ENCODE results near the gene TLL1. TPM values are rescaled to one million over a fixed set of nuclear protein-coding genes. Genes with fewer than 3 reads are reported as not detected.

The TLL1 gene
- polyA plus RNA-seq, 2 donors = 0.35 to 0.41 TPM

DNA sequence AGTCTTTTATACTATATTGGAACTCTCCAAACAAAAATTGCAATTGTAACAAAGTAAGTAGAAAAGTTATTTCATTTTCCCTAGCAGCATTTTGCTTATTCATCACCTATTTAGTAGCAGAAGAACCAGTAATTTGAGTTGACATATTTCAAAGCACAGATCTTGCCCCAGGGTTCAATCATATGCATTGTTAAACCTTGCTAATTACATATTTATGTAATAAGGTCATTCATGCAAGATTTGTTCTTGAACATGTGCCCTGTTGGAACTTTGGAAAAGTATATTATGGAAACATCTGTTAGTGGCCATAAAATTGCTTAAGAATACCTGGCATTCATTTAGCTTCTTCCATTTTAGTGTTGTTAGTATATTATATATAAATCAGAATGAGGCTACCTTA lies 191.7 kb downstream of the TLL1 start:
- H3K4me3 ChIP-seq (ENCODE audit: low read depth in 1 of 2, low read length in 2 of 2) = no peak overlapping the region
- H3K9me3 ChIP-seq (ENCODE audit: control insufficient read depth in 2 of 2, insufficient read depth in 1 of 2, low read depth in 1 of 2, low read length in 1 of 2) = no peaks in the 10 kb centered on the region
- no peaks in the 10 kb centered on the region for H3K36me3 ChIP-seq (ENCODE audit: control insufficient read depth in 2 of 2, insufficient read depth in 2 of 2, low read length in 1 of 2)
- no peaks in the 10 kb centered on the region for H3K4me1 ChIP-seq (ENCODE audit: control insufficient read depth in 2 of 2, insufficient read depth in 2 of 2, low read length in 1 of 2)
- no peak overlapping the region for H3K27ac ChIP-seq (ENCODE audit: low read depth in 2 of 2, low read length in 1 of 2)
- no peaks in the 10 kb centered on the region for H3K27me3 ChIP-seq (ENCODE audit: control insufficient read depth in 1 of 2, insufficient read depth in 2 of 2, low read length in 2 of 2)

DNA sequence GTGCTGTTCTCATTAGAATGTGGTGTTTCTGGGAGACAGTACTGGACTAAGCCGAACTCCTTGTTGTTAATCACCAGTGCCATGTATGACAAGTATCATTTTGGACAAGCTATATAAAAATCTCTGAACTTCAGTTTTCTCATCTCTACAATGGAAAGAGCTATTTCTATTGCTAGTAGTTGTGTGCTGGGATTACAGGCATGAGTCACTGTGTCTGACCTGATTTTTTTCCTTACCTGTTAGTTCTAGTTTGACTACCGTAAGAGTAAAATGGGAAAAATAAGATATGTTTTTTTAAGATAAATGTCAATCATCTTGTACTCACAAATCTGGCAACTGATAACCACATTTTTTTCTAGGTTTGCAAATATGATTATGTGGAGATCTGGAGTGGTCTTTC lies 192.3 kb downstream of the TLL1 start:
- Histone ChIP-seq H3K27me3 (ENCODE audit: control insufficient read depth in 1 of 2, insufficient read depth in 2 of 2, low read length in 2 of 2) (no peaks in the 10 kb centered on the region), H3K27ac (ENCODE audit: low read depth in 2 of 2, low read length in 1 of 2) (no peak overlapping the region), H3K4me1 (ENCODE audit: control insufficient read depth in 2 of 2, insufficient read depth in 2 of 2, low read length in 1 of 2) (no peaks in the 10 kb centered on the region), H3K4me3 (ENCODE audit: low read depth in 1 of 2, low read length in 2 of 2) (no peak overlapping the region), H3K9me3 (ENCODE audit: control insufficient read depth in 2 of 2, insufficient read depth in 1 of 2, low read depth in 1 of 2, low read length in 1 of 2) (no peaks in the 10 kb centered on the region), H3K36me3 (ENCODE audit: control insufficient read depth in 2 of 2, insufficient read depth in 2 of 2, low read length in 1 of 2) (no peaks in the 10 kb centered on the region)
- 51 to 58% methylated on average over 2 of the region's 2 CpGs for WGBS, 2 donors

DNA sequence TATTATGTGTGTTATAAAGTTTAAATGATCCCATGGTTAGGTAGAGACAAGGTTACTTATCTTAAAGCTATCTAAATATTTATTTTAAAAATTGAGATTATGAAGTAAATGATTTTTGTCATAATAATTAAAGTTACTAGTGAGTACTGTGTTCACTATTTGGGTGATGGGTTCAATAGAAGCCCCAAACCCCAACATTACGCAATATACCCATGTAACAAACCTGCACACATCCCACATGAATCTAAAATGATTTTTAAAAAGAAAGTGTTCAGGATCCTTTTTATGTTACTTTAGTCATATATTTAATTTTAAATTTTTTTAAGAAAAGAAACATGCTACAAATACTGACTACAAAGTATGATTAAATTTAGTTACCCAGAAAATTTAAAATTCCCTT lies 193.9 kb downstream of the TLL1 start:
- WGBS, 2 donors = 93 to 100% methylated on average over 1 of the region's 1 CpG
- Histone ChIP-seq H3K27me3 (ENCODE audit: control insufficient read depth in 1 of 2, insufficient read depth in 2 of 2, low read length in 2 of 2) (no peaks in the 10 kb centered on the region), H3K9me3 (ENCODE audit: control insufficient read depth in 2 of 2, insufficient read depth in 1 of 2, low read depth in 1 of 2, low read length in 1 of 2) (no peaks in the 10 kb centered on the region), H3K4me1 (ENCODE audit: control insufficient read depth in 2 of 2, insufficient read depth in 2 of 2, low read length in 1 of 2) (no peaks in the 10 kb centered on the region), H3K4me3 (ENCODE audit: low read depth in 1 of 2, low read length in 2 of 2) (no peak overlapping the region), H3K36me3 (ENCODE audit: control insufficient read depth in 2 of 2, insufficient read depth in 2 of 2, low read length in 1 of 2) (no peaks in the 10 kb centered on the region), H3K27ac (ENCODE audit: low read depth in 2 of 2, low read length in 1 of 2) (no peak overlapping the region)

- H3K4me1 ChIP-seq (ENCODE audit: control insufficient read depth in 2 of 2, insufficient read depth in 2 of 2, low read length in 1 of 2) = no peaks in the 10 kb centered on the region
- no peaks in the 10 kb centered on the region for H3K27me3 ChIP-seq (ENCODE audit: control insufficient read depth in 1 of 2, insufficient read depth in 2 of 2, low read length in 2 of 2)
- no peak overlapping the region for H3K27ac ChIP-seq (ENCODE audit: low read depth in 2 of 2, low read length in 1 of 2)
- H3K36me3 ChIP-seq (ENCODE audit: control insufficient read depth in 2 of 2, insufficient read depth in 2 of 2, low read length in 1 of 2) = no peaks in the 10 kb centered on the region
- no peak overlapping the region for H3K4me3 ChIP-seq (ENCODE audit: low read depth in 1 of 2, low read length in 2 of 2)
- no peaks in the 10 kb centered on the region for H3K9me3 ChIP-seq (ENCODE audit: control insufficient read depth in 2 of 2, insufficient read depth in 1 of 2, low read depth in 1 of 2, low read length in 1 of 2)
- WGBS, 2 donors = 68 to 82% methylated on average over 1 of the region's 1 CpG
These were observed 194.9 kb downstream of the TLL1 start for GRCh38 chr4:166067915-166068314.

DNA sequence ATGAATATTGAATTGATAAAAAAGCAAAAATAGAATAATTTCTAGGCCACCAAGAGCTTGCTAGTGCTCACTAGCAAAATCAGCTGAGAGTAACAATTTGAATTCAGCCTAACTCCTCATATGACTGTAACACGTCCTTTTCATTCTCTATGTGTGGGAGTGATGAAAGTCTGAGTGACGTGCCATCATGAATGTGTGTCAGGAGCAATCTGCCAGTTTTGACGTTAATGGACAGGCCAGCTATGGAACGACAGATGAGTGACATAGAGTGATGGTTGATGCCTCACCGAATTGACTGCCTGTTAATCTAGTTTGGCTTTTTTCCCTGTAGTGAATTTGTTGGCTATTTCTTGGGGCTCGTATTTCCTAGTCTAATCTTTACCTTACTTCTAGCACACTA lies 200.7 kb downstream of the TLL1 start:
- Histone ChIP-seq H3K27me3 (ENCODE audit: control insufficient read depth in 1 of 2, insufficient read depth in 2 of 2, low read length in 2 of 2) (no peaks in the 10 kb centered on the region), H3K27ac (ENCODE audit: low read depth in 2 of 2, low read length in 1 of 2) (no peak overlapping the region), H3K4me3 (ENCODE audit: low read depth in 1 of 2, low read length in 2 of 2) (no peak overlapping the region), H3K9me3 (ENCODE audit: control insufficient read depth in 2 of 2, insufficient read depth in 1 of 2, low read depth in 1 of 2, low read length in 1 of 2) (no peaks in the 10 kb centered on the region), H3K36me3 (ENCODE audit: control insufficient read depth in 2 of 2, insufficient read depth in 2 of 2, low read length in 1 of 2) (no peaks in the 10 kb centered on the region), H3K4me1 (ENCODE audit: control insufficient read depth in 2 of 2, insufficient read depth in 2 of 2, low read length in 1 of 2) (no peaks in the 10 kb centered on the region)
- 85 to 87% methylated on average over 6 of the region's 6 CpGs for WGBS, 2 donors

- Histone ChIP-seq H3K4me1 (ENCODE audit: control insufficient read depth in 2 of 2, insufficient read depth in 2 of 2, low read length in 1 of 2) (no peaks in the 10 kb centered on the region), H3K4me3 (ENCODE audit: low read depth in 1 of 2, low read length in 2 of 2) (no peak overlapping the region), H3K27me3 (ENCODE audit: control insufficient read depth in 1 of 2, insufficient read depth in 2 of 2, low read length in 2 of 2) (no peaks in the 10 kb centered on the region), H3K9me3 (ENCODE audit: control insufficient read depth in 2 of 2, insufficient read depth in 1 of 2, low read depth in 1 of 2, low read length in 1 of 2) (no peaks in the 10 kb centered on the region), H3K27ac (ENCODE audit: low read depth in 2 of 2, low read length in 1 of 2) (no peak overlapping the region), H3K36me3 (ENCODE audit: control insufficient read depth in 2 of 2, insufficient read depth in 2 of 2, low read length in 1 of 2) (no peaks in the 10 kb centered on the region)
- WGBS, 2 donors = 50 to 60% methylated on average over 1 of the region's 1 CpG
These were observed 202.6 kb downstream of the TLL1 start for GRCh38 chr4:166075599-166075998.

DNA sequence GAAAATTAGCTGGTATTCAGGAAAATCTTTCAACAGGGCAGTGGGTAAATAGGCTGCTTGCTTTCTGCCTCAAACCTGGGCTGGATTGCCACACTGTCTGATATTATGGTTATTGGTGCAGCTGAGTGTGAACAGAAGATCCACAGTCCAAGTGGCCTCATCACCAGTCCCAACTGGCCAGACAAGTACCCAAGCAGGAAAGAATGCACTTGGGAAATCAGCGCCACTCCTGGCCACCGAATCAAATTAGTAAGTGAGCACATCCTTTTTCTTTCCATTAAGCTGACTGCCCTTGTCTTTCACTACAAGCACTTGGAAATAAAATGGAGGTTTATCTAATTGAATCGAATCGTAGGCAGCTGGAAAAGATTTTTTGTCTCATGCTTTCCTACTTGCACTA lies 204.7 kb downstream of the TLL1 start:
- WGBS, 2 donors = 89 to 91% methylated on average over 4 of the region's 4 CpGs
- Histone ChIP-seq H3K4me3 (ENCODE audit: low read depth in 1 of 2, low read length in 2 of 2) (no peak overlapping the region), H3K4me1 (ENCODE audit: control insufficient read depth in 2 of 2, insufficient read depth in 2 of 2, low read length in 1 of 2) (no peaks in the 10 kb centered on the region)

DNA sequence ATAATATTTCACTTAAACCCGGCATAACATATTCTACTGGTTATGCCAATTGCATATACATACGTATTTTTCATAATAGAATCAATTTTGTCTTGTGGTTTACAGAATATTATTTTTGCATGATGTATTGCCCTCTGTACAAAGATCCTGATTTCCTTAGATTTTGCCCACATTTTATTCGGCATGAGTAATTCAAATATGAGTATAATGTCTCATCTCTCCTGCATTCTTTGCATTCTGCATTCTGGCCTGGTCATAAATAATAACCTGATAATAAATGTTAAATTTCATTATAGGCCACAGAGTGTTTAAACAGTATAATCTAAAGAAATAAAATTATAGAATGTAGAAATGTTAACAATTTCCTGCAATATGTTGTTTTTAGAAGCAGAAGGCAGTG lies 205.3 kb downstream of the TLL1 start:
- H3K27me3 ChIP-seq (ENCODE audit: control insufficient read depth in 1 of 2, insufficient read depth in 2 of 2, low read length in 2 of 2) = no peaks in the 10 kb centered on the region
- WGBS, 2 donors = 93 to 94% methylated on average over 3 of the region's 3 CpGs
- H3K36me3 ChIP-seq (ENCODE audit: control insufficient read depth in 2 of 2, insufficient read depth in 2 of 2, low read length in 1 of 2) = no peaks in the 10 kb centered on the region

More for the DNA sequence above, 204.7 kb downstream of the TLL1 start:
- Histone ChIP-seq H3K27me3 (ENCODE audit: control insufficient read depth in 1 of 2, insufficient read depth in 2 of 2, low read length in 2 of 2) (no peaks in the 10 kb centered on the region), H3K36me3 (ENCODE audit: control insufficient read depth in 2 of 2, insufficient read depth in 2 of 2, low read length in 1 of 2) (no peaks in the 10 kb centered on the region), H3K27ac (ENCODE audit: low read depth in 2 of 2, low read length in 1 of 2) (no peak overlapping the region), H3K9me3 (ENCODE audit: control insufficient read depth in 2 of 2, insufficient read depth in 1 of 2, low read depth in 1 of 2, low read length in 1 of 2) (no peaks in the 10 kb centered on the region)

DNA sequence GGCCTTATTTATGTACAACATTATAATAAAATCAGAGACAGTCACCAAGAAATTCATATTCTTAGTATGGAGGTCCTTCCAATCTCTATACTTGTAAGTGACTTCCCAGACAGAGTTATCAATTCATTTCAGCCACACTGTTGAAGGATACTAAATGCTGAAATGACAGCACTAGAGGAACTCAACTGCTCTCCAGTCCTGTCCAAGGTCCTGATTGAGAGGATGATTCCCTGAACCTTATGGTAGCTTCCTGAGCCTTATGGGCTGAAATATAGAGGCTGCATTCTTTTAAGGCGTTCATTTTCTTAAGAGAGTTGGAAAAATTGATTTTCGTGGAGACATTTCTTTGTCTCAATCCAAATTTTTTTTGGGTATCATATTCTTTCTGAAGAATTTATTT lies 205.9 kb downstream of the TLL1 start:
- WGBS, 2 donors = 86 to 90% methylated on average over 2 of the region's 2 CpGs
- H3K27ac ChIP-seq (ENCODE audit: low read depth in 2 of 2, low read length in 1 of 2) = no peak overlapping the region
- H3K27me3 ChIP-seq (ENCODE audit: control insufficient read depth in 1 of 2, insufficient read depth in 2 of 2, low read length in 2 of 2) = no peaks in the 10 kb centered on the region
- H3K4me3 ChIP-seq (ENCODE audit: low read depth in 1 of 2, low read length in 2 of 2) = no peak overlapping the region
- H3K4me1 ChIP-seq (ENCODE audit: control insufficient read depth in 2 of 2, insufficient read depth in 2 of 2, low read length in 1 of 2) = no peaks in the 10 kb centered on the region
- no peaks in the 10 kb centered on the region for H3K36me3 ChIP-seq (ENCODE audit: control insufficient read depth in 2 of 2, insufficient read depth in 2 of 2, low read length in 1 of 2)
- no peaks in the 10 kb centered on the region for H3K9me3 ChIP-seq (ENCODE audit: control insufficient read depth in 2 of 2, insufficient read depth in 1 of 2, low read depth in 1 of 2, low read length in 1 of 2)

More for the DNA sequence above, 205.3 kb downstream of the TLL1 start:
- H3K9me3 ChIP-seq (ENCODE audit: control insufficient read depth in 2 of 2, insufficient read depth in 1 of 2, low read depth in 1 of 2, low read length in 1 of 2) = no peaks in the 10 kb centered on the region
- H3K4me3 ChIP-seq (ENCODE audit: low read depth in 1 of 2, low read length in 2 of 2) = no peak overlapping the region
- H3K27ac ChIP-seq (ENCODE audit: low read depth in 2 of 2, low read length in 1 of 2) = no peak overlapping the region
- no peaks in the 10 kb centered on the region for H3K4me1 ChIP-seq (ENCODE audit: control insufficient read depth in 2 of 2, insufficient read depth in 2 of 2, low read length in 1 of 2)

GRCh38 chr4:166087569-166087968 lies 214.5 kb downstream of the TLL1 start:
- no peak overlapping the region for H3K4me3 ChIP-seq (ENCODE audit: low read depth in 1 of 2, low read length in 2 of 2)
- H3K9me3 ChIP-seq (ENCODE audit: control insufficient read depth in 2 of 2, insufficient read depth in 1 of 2, low read depth in 1 of 2, low read length in 1 of 2) = no peaks in the 10 kb centered on the region
- H3K27ac ChIP-seq (ENCODE audit: low read depth in 2 of 2, low read length in 1 of 2) = no peak overlapping the region
- no peaks in the 10 kb centered on the region for H3K36me3 ChIP-seq (ENCODE audit: control insufficient read depth in 2 of 2, insufficient read depth in 2 of 2, low read length in 1 of 2)
- H3K4me1 ChIP-seq (ENCODE audit: control insufficient read depth in 2 of 2, insufficient read depth in 2 of 2, low read length in 1 of 2) = no peaks in the 10 kb centered on the region
- no peaks in the 10 kb centered on the region for H3K27me3 ChIP-seq (ENCODE audit: control insufficient read depth in 1 of 2, insufficient read depth in 2 of 2, low read length in 2 of 2)
- 60 to 77% methylated on average over 2 of the region's 2 CpGs for whole genome bisulfite sequencing, 2 donors

Measured in esophagus (tissue), 2 donors.